SKM-1 treated with dmso at 0.1 percent for 144 hours (cell line): ENCODE data around the gene ADGRD2.

ENCODE experiments used
- DNase-seq: peaks from one replicate; lab custom pipeline; 2025; ENCODE audit not compliant: unreplicated experiment; lab: John Stamatoyannopoulos, UW

ADGRD2 gene

GRCh38 chr9:124457079-124457886, 7.0 kb downstream of the ADGRD2 start:
- DNase-seq, result no peak

- DNase-seq, result no peak
These were observed 7.7 kb downstream of the ADGRD2 start for GRCh38 chr9:124457887-124458431.

- DNase-seq, result no peak
These were observed 8.2 kb downstream of the ADGRD2 start for GRCh38 chr9:124458441-124458840.

- no peak for DNase-seq
These were observed 12.5 kb downstream of the ADGRD2 start for GRCh38 chr9:124462739-124463138.

- no peak for DNase-seq
These were observed 15.5 kb downstream of the ADGRD2 start for GRCh38 chr9:124465736-124466135.

- DNase-seq, result no peak
These were observed 17.3 kb downstream of the ADGRD2 start for GRCh38 chr9:124467410-124468060.

GRCh38 chr9:124468061-124468740, 17.9 kb downstream of the ADGRD2 start:
- no peak for DNase-seq

- no peak for DNase-seq
These were observed 19.0 kb downstream of the ADGRD2 start for GRCh38 chr9:124469011-124469832.

GRCh38 chr9:124470306-124470705, 20.1 kb downstream of the ADGRD2 start:
- no peak for DNase-seq

GRCh38 chr9:124470726-124471125, 20.5 kb downstream of the ADGRD2 start:
- DNase-seq, result no peak

- no peak for DNase-seq
These were observed 21.5 kb downstream of the ADGRD2 start for GRCh38 chr9:124471761-124472160.

GRCh38 chr9:124472770-124473169, 22.5 kb downstream of the ADGRD2 start:
- no peak for DNase-seq

- no peak for DNase-seq
These were observed 23.1 kb downstream of the ADGRD2 start for GRCh38 chr9:124473310-124473709.

- no peak for DNase-seq
These were observed 23.9 kb downstream of the ADGRD2 start for GRCh38 chr9:124474151-124474550.

- no peak for DNase-seq
These were observed 25.1 kb downstream of the ADGRD2 start for GRCh38 chr9:124475158-124475867.

GRCh38 chr9:124475868-124476690, 25.8 kb downstream of the ADGRD2 start:
- peak; percentile 43 for DNase-seq

- no peak for DNase-seq
These were observed 27.0 kb downstream of the ADGRD2 start for GRCh38 chr9:124477211-124477647.

- no peak for DNase-seq
These were observed 27.5 kb downstream of the ADGRD2 start for GRCh38 chr9:124477648-124478285.

GRCh38 chr9:124478354-124478753, 28.1 kb downstream of the ADGRD2 start:
- no peak for DNase-seq
